ENCODE results near the gene SIAE. TPM values are rescaled to one million over a fixed set of nuclear protein-coding genes. Genes with fewer than 3 reads are reported as not detected.

The SIAE gene
- total and polyA plus RNA-seq, 2 of the 8 experiments (the other 6 are each of a cell fraction or from before 2014, with no cell fraction given), result 2.3 to 3.7 TPM

DNA sequence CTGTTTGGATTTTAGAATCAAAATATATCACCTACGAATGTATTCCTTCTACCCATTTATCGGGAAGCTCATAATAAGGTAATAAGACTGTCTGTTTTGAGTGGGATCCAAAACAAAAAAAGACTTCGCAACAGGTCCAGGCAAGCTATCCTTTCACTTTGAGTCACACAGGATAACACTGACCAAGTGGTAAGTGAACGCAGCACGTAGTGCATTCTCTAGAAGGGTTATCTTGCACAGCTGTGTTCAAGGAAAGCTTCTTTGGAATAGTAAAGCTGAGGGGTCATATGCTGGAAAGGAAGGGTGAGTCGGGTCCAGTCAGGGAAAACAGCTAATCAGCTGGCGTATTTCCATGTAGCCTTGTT, 43.9 kb upstream of the SIAE start:
- Histone ChIP-seq H2AK5ac (ENCODE audit: low read depth, low read length) (no peak overlapping the region), H4K8ac (ENCODE audit: extremely low read depth, insufficient read depth, low read length) (no peak overlapping the region), H3K14ac (ENCODE audit: insufficient read length) (no peak overlapping the region), H3K27ac (ENCODE audit: low read depth, low read length) (no peak overlapping the region), H3K9ac (replicated peaks in 1 of 4; ENCODE audit: extremely low read depth in 1 of 4, low read depth in 3 of 4, low read length in 3 of 4) (no peak overlapping the region), H3K79me1 (ENCODE audit: low read depth, low read length) (no peaks in the 10 kb centered on the region), H2BK20ac (ENCODE audit: low read length) (no peak overlapping the region), H3K9me3 (ENCODE audit: insufficient read depth in 2 of 2, low read depth in 1 of 2, low read length in 1 of 2) (no peaks in the 10 kb centered on the region), H3K56ac (replicated peaks; ENCODE audit: insufficient read length, low read depth, low read length) (no peak overlapping the region), H3K4me1 (replicated peaks in 1 of 4; ENCODE audit: control insufficient read depth in 3 of 4, insufficient read depth in 4 of 4, low read length in 3 of 4) (peaks cover 0 to 5% (median 3%) of the 10 kb centered on the region in 4 experiments; a peak in 5 of 7 replicates), H4K20me1 (replicated peaks in 1 of 2; ENCODE audit: control insufficient read depth in 1 of 2, insufficient read depth in 2 of 2, low read length in 2 of 2) (no peaks in the 10 kb centered on the region), H3K4me2 (ENCODE audit: insufficient read depth in 1 of 2, low read depth in 2 of 2, low read length in 2 of 2) (peak overlapping the region; percentile 81 to 87), H2AFZ (ENCODE audit: low read length) (no peak overlapping the region), H2BK15ac (ENCODE audit: low read length) (no peak overlapping the region), H3K4me3 (ENCODE audit: extremely low read depth in 1 of 4, insufficient read depth in 2 of 4, low read depth in 3 of 4, low read length in 4 of 4) (peak overlapping the region in 3 of 4 experiments; percentile 32 to 59 (median 49); a peak in 3 of 8 replicates), H4K91ac (replicated peaks; ENCODE audit: insufficient read length, low read length) (no peak overlapping the region), H2BK120ac (replicated peaks; ENCODE audit: low read depth, low read length) (no peak overlapping the region), H2BK12ac (ENCODE audit: low read depth, low read length) (no peak overlapping the region), H3K23ac (ENCODE audit: insufficient read length) (no peak overlapping the region), H3K23me2 (ENCODE audit: low read depth, low read length) (peaks cover 8% of the 10 kb centered on the region), H3K18ac (ENCODE audit: extremely low read depth, low read length) (no peak overlapping the region), H3K27me3 (replicated peaks in 1 of 4; ENCODE audit: control insufficient read depth in 3 of 4, extremely low read depth in 1 of 4, insufficient read depth in 3 of 4, low read length in 3 of 4) (peaks cover 47 to 74% (median 70%) of the 10 kb centered on the region in 4 experiments), H3K36me3 (ENCODE audit: control insufficient read depth in 2 of 4, insufficient read depth in 4 of 4, low read length in 3 of 4) (no peaks in the 10 kb centered on the region), H3K79me2 (ENCODE audit: control insufficient read depth in 1 of 2, insufficient read depth in 2 of 2, low read length in 2 of 2) (no peaks in the 10 kb centered on the region), H4K5ac (ENCODE audit: insufficient read length, low read depth, low read length) (no peak overlapping the region), H3K4ac (replicated peaks; ENCODE audit: insufficient read length, low read depth, low read length) (no peak overlapping the region), H2BK5ac (ENCODE audit: low read depth, low read length) (no peak overlapping the region)
- DNase-seq (ENCODE audit: low read depth in 1 of 2, low spot score in 2 of 2) (no peak), FAIRE-seq (no peak)
- POLR2A ChIA-PET (ENCODE audit: partially characterized antibody), result interaction anchor here (0.8 to 1.6 kb wide), 4 partner anchors 12 to 83 kb away, joined by 3 to 5 read pairs (median 3); partner anchors contain the start of gene MSANTD2
- WGBS, 2 experiments (ENCODE audit: extremely low coverage in 1 of 2, insufficient coverage in 1 of 2, insufficient read length in 1 of 2, insufficient replicate concordance in 2 of 2, low coverage in 1 of 2, low lambda C conversion rate in 2 of 2, missing lambda C conversion rate in 1 of 2), result 68% methylated on average over 7 of the region's 7 CpGs; no CpG with 5 or more reads in 1 of the 2 experiments
- CTCF ChIA-PET (ENCODE audit: partially characterized antibody), result interaction anchor here (0.9 to 1.6 kb wide), 7 partner anchors 17 to 54 kb away, joined by 3 to 6 read pairs (median 4); partner anchors contain the start of gene ESAM
- TF ChIP-seq POLR2AphosphoS5 (IDR thresholded peaks at IDR 0.05; ENCODE audit: low read depth, low read length) (no peak), CBX8 (IDR thresholded peaks at IDR 0.05; ENCODE audit: borderline replicate concordance, low read depth, low read length) (no peak), SUZ12 (IDR thresholded peaks at IDR 0.05; ENCODE audit: low read length) (no peak)
